Measurements from ENCODE around the gene HS6ST2.

GRCh38 chrX:132737743-132738142 is 220.7 kb downstream of the HS6ST2 start:
- TF ChIP-seq POLR2AphosphoS5 (IDR thresholded peaks at IDR 0.05; ENCODE audit: low read depth, low read length) = no peak
- TF ChIP-seq, protein P1, sequence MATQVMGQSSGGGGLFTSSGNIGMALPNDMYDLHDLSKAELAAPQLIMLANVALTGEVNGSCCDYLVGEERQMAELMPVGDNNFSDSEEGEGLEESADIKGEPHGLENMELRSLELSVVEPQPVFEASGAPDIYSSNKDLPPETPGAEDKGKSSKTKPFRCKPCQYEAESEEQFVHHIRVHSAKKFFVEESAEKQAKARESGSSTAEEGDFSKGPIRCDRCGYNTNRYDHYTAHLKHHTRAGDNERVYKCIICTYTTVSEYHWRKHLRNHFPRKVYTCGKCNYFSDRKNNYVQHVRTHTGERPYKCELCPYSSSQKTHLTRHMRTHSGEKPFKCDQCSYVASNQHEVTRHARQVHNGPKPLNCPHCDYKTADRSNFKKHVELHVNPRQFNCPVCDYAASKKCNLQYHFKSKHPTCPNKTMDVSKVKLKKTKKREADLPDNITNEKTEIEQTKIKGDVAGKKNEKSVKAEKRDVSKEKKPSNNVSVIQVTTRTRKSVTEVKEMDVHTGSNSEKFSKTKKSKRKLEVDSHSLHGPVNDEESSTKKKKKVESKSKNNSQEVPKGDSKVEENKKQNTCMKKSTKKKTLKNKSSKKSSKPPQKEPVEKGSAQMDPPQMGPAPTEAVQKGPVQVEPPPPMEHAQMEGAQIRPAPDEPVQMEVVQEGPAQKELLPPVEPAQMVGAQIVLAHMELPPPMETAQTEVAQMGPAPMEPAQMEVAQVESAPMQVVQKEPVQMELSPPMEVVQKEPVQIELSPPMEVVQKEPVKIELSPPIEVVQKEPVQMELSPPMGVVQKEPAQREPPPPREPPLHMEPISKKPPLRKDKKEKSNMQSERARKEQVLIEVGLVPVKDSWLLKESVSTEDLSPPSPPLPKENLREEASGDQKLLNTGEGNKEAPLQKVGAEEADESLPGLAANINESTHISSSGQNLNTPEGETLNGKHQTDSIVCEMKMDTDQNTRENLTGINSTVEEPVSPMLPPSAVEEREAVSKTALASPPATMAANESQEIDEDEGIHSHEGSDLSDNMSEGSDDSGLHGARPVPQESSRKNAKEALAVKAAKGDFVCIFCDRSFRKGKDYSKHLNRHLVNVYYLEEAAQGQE (IDR thresholded peaks at IDR 0.05; ENCODE audit: insufficient read depth in 1 of 2, low read depth in 2 of 2, low read length in 2 of 2) = no peak
- no peak for TF ChIP-seq SIN3A (IDR thresholded peaks at IDR 0.05; ENCODE audit: borderline replicate concordance, insufficient read depth, low read length)
- TF ChIP-seq TAF1 (IDR thresholded peaks at IDR 0.05; ENCODE audit: borderline replicate concordance, insufficient read depth, low read length) = no peak

Measured in PFSK-1 (cell line).